ENCODE measurements around the gene PRKRA. TPM values are rescaled to one million over a fixed set of nuclear protein-coding genes. Genes with fewer than 3 reads are reported as not detected.

PRKRA gene
- 52.4 TPM for polyA plus RNA-seq (2013)

- 1% methylated on average over 63 of the region's 76 CpGs for WGBS (ENCODE audit: insufficient coverage)
- H3K36me3 ChIP-seq (ENCODE audit: control insufficient read depth in 4 of 4, insufficient read depth in 4 of 4, low read length in 3 of 4), result peaks cover 4 to 25% (median 15%) of the 10 kb centered on the region in 4 experiments
Measured at GRCh38 chr2:178450774-178451525, at the start of gene PRKRA, which contains the start of gene PJVK. Gene PRKRA (minus strand): TSS chr2:178451175. CDS start chr2:178451030, 145 bp downstream. Gene PJVK (plus strand): TSS chr2:178451378. CDS start chr2:178453410, 2,032 bp downstream.

GRCh38 chr2:178499640-178500039, 48.7 kb upstream of the PRKRA start:
- ChIA-PET POLR2A (no interaction called here), CTCF (interaction anchor here (1.8 kb wide), 1 partner anchor 20 kb away, joined by 4 read pairs; no protein-coding TSS in a partner anchor)
- H3K27me3 ChIP-seq (replicated peaks in 2 of 5; ENCODE audit: control insufficient read depth in 4 of 5, insufficient read depth in 5 of 5, low read length in 4 of 5), result no peaks in the 10 kb centered on the region
- H3K36me3 ChIP-seq (ENCODE audit: control insufficient read depth in 4 of 4, insufficient read depth in 4 of 4, low read length in 3 of 4), result peaks cover 16 to 81% (median 45%) of the 10 kb centered on the region in 4 experiments
- H3K4me1 ChIP-seq (ENCODE audit: control extremely low read depth in 1 of 4, control insufficient read depth in 4 of 4, insufficient read depth in 4 of 4, low read length in 3 of 4), result no peaks in the 10 kb centered on the region
- no peak for DNase-seq
- WGBS (ENCODE audit: insufficient coverage), result no CpG with 5 or more reads among the region's 3 CpGs
- H3K9me3 ChIP-seq (ENCODE audit: control extremely low read depth in 1 of 5, control insufficient read depth in 4 of 5, insufficient read depth in 2 of 5, low read depth in 1 of 5, low read length in 4 of 5), result no peaks in the 10 kb centered on the region
- no peak overlapping the region for H3K4me3 ChIP-seq (ENCODE audit: control insufficient read depth in 1 of 7, extremely low read depth in 1 of 7, insufficient read depth in 4 of 7, low read depth in 2 of 7, low read length in 6 of 7)
- no peak overlapping the region for H3K27ac ChIP-seq (ENCODE audit: insufficient read depth in 1 of 2, low read depth in 1 of 2, low read length in 2 of 2, poor library complexity in 1 of 2, severe bottlenecking in 2 of 2)

More at GRCh38 chr2:178450774-178451525, at the start of gene PRKRA, which contains the start of gene PJVK:
- CTCF ChIA-PET, result no interaction called here
- POLR2A ChIA-PET, result interaction anchor here (0.7 to 1.2 kb wide), 2 partner anchors 30 to 37 kb away, joined by 3 read pairs; partner anchors contain the start of gene PLEKHA3
- H3K4me3 ChIP-seq (ENCODE audit: control insufficient read depth in 1 of 7, extremely low read depth in 1 of 7, insufficient read depth in 4 of 7, low read depth in 2 of 7, low read length in 6 of 7), result peak within 1 kb of the TSS; percentile 82 to 99 (median 95)
- H3K27me3 ChIP-seq (replicated peaks in 2 of 5; ENCODE audit: control insufficient read depth in 4 of 5, insufficient read depth in 5 of 5, low read length in 4 of 5), result no peaks in the 10 kb centered on the region
- peak within 1 kb of the TSS; percentile 92 to 97 for H3K27ac ChIP-seq (ENCODE audit: insufficient read depth in 1 of 2, low read depth in 1 of 2, low read length in 2 of 2, poor library complexity in 1 of 2, severe bottlenecking in 2 of 2)
- H3K4me1 ChIP-seq (ENCODE audit: control extremely low read depth in 1 of 4, control insufficient read depth in 4 of 4, insufficient read depth in 4 of 4, low read length in 3 of 4), result peaks cover 8 to 28% (median 19%) of the 10 kb centered on the region in 4 experiments
- H3K9me3 ChIP-seq (ENCODE audit: control extremely low read depth in 1 of 5, control insufficient read depth in 4 of 5, insufficient read depth in 2 of 5, low read depth in 1 of 5, low read length in 4 of 5), result no peaks in the 10 kb centered on the region
- DNase-seq, result peak; percentile 96 to 98 (median 98)

- peaks cover 24 to 82% (median 53%) of the 10 kb centered on the region in 4 experiments for H3K36me3 ChIP-seq (ENCODE audit: control insufficient read depth in 4 of 4, insufficient read depth in 4 of 4, low read length in 3 of 4)
- H3K4me3 ChIP-seq (ENCODE audit: control insufficient read depth in 1 of 7, extremely low read depth in 1 of 7, insufficient read depth in 4 of 7, low read depth in 2 of 7, low read length in 6 of 7), result no peak overlapping the region
- H3K27ac ChIP-seq (ENCODE audit: insufficient read depth in 1 of 2, low read depth in 1 of 2, low read length in 2 of 2, poor library complexity in 1 of 2, severe bottlenecking in 2 of 2), result no peak overlapping the region
- H3K9me3 ChIP-seq (ENCODE audit: control extremely low read depth in 1 of 5, control insufficient read depth in 4 of 5, insufficient read depth in 2 of 5, low read depth in 1 of 5, low read length in 4 of 5), result no peaks in the 10 kb centered on the region
- CTCF ChIA-PET, result no interaction called here
- POLR2A ChIA-PET, result no interaction called here
- H3K27me3 ChIP-seq (replicated peaks in 2 of 5; ENCODE audit: control insufficient read depth in 4 of 5, insufficient read depth in 5 of 5, low read length in 4 of 5), result no peaks in the 10 kb centered on the region
- no peak for DNase-seq
- H3K4me1 ChIP-seq (ENCODE audit: control extremely low read depth in 1 of 4, control insufficient read depth in 4 of 4, insufficient read depth in 4 of 4, low read length in 3 of 4), result no peaks in the 10 kb centered on the region
Measured at GRCh38 chr2:178498137-178498536, 47.2 kb upstream of the PRKRA start.

- POLR2A ChIA-PET, result no interaction called here
- 93% methylated on average over 3 of the region's 4 CpGs for WGBS (ENCODE audit: insufficient coverage)
- H3K36me3 ChIP-seq (ENCODE audit: control insufficient read depth in 4 of 4, insufficient read depth in 4 of 4, low read length in 3 of 4), result peaks cover 31 to 77% (median 49%) of the 10 kb centered on the region in 4 experiments
- no peaks in the 10 kb centered on the region for H3K27me3 ChIP-seq (replicated peaks in 2 of 5; ENCODE audit: control insufficient read depth in 4 of 5, insufficient read depth in 5 of 5, low read length in 4 of 5)
- H3K4me1 ChIP-seq (ENCODE audit: control extremely low read depth in 1 of 4, control insufficient read depth in 4 of 4, insufficient read depth in 4 of 4, low read length in 3 of 4), result no peaks in the 10 kb centered on the region
- H3K4me3 ChIP-seq (ENCODE audit: control insufficient read depth in 1 of 7, extremely low read depth in 1 of 7, insufficient read depth in 4 of 7, low read depth in 2 of 7, low read length in 6 of 7), result no peak overlapping the region
- DNase-seq, result no peak
- H3K27ac ChIP-seq (ENCODE audit: insufficient read depth in 1 of 2, low read depth in 1 of 2, low read length in 2 of 2, poor library complexity in 1 of 2, severe bottlenecking in 2 of 2), result no peak overlapping the region
- CTCF ChIA-PET, result interaction anchor here (1.1 to 1.8 kb wide), 2 partner anchors 34 to 81 kb away, joined by 3 to 4 read pairs; no protein-coding TSS in a partner anchor
- H3K9me3 ChIP-seq (ENCODE audit: control extremely low read depth in 1 of 5, control insufficient read depth in 4 of 5, insufficient read depth in 2 of 5, low read depth in 1 of 5, low read length in 4 of 5), result no peaks in the 10 kb centered on the region
Measured at GRCh38 chr2:178496049-178496448, 45.1 kb upstream of the PRKRA start.

GRCh38 chr2:178491612-178492011, 40.6 kb upstream of the PRKRA start:
- Histone ChIP-seq H3K4me3 (ENCODE audit: control insufficient read depth in 1 of 7, extremely low read depth in 1 of 7, insufficient read depth in 4 of 7, low read depth in 2 of 7, low read length in 6 of 7) (no peak overlapping the region), H3K27me3 (replicated peaks in 2 of 5; ENCODE audit: control insufficient read depth in 4 of 5, insufficient read depth in 5 of 5, low read length in 4 of 5) (no peaks in the 10 kb centered on the region), H3K4me1 (ENCODE audit: control extremely low read depth in 1 of 4, control insufficient read depth in 4 of 4, insufficient read depth in 4 of 4, low read length in 3 of 4) (no peaks in the 10 kb centered on the region), H3K9me3 (ENCODE audit: control extremely low read depth in 1 of 5, control insufficient read depth in 4 of 5, insufficient read depth in 2 of 5, low read depth in 1 of 5, low read length in 4 of 5) (no peaks in the 10 kb centered on the region), H3K27ac (ENCODE audit: insufficient read depth in 1 of 2, low read depth in 1 of 2, low read length in 2 of 2, poor library complexity in 1 of 2, severe bottlenecking in 2 of 2) (no peak overlapping the region), H3K36me3 (ENCODE audit: control insufficient read depth in 4 of 4, insufficient read depth in 4 of 4, low read length in 3 of 4) (peaks cover 29 to 64% (median 45%) of the 10 kb centered on the region in 4 experiments)
- ChIA-PET POLR2A (no interaction called here), CTCF (interaction anchor here (1.0 to 2.4 kb wide), 3 partner anchors 9 to 12 kb away, joined by 3 to 7 read pairs (median 4); no protein-coding TSS in a partner anchor)
- 99% methylated on average over 6 of the region's 6 CpGs for WGBS (ENCODE audit: insufficient coverage)
- no peak for DNase-seq

- Histone ChIP-seq H3K36me3 (ENCODE audit: control insufficient read depth in 4 of 4, insufficient read depth in 4 of 4, low read length in 3 of 4) (peaks cover 9 to 33% (median 11%) of the 10 kb centered on the region in 4 experiments), H3K27me3 (replicated peaks in 2 of 5; ENCODE audit: control insufficient read depth in 4 of 5, insufficient read depth in 5 of 5, low read length in 4 of 5) (no peaks in the 10 kb centered on the region), H3K9me3 (ENCODE audit: control extremely low read depth in 1 of 5, control insufficient read depth in 4 of 5, insufficient read depth in 2 of 5, low read depth in 1 of 5, low read length in 4 of 5) (no peaks in the 10 kb centered on the region), H3K27ac (ENCODE audit: insufficient read depth in 1 of 2, low read depth in 1 of 2, low read length in 2 of 2, poor library complexity in 1 of 2, severe bottlenecking in 2 of 2) (no peak overlapping the region), H3K4me3 (ENCODE audit: control insufficient read depth in 1 of 7, extremely low read depth in 1 of 7, insufficient read depth in 4 of 7, low read depth in 2 of 7, low read length in 6 of 7) (no peak overlapping the region), H3K4me1 (ENCODE audit: control extremely low read depth in 1 of 4, control insufficient read depth in 4 of 4, insufficient read depth in 4 of 4, low read length in 3 of 4) (peaks cover 10 to 20% (median 15%) of the 10 kb centered on the region in 4 experiments)
- 94% methylated on average over 2 of the region's 3 CpGs for WGBS (ENCODE audit: insufficient coverage)
- ChIA-PET POLR2A (no interaction called here), CTCF (interaction anchor here (0.8 to 1.0 kb wide), 2 partner anchors 9 to 23 kb away, joined by 3 read pairs; no protein-coding TSS in a partner anchor)
- DNase-seq, result no peak
Measured at GRCh38 chr2:178485356-178485755, 34.4 kb upstream of the PRKRA start.
